Gastroesophageal sphincter (tissue), 4 donors: Measurements from ENCODE around the gene CDK10. TPM values are rescaled to one million over a fixed set of nuclear protein-coding genes. Genes with fewer than 3 reads are reported as not detected.

Experiments used
- ATAC-seq: fragments of 150-250 bp; one replicate; pipeline ENCODE4 v1.9.1; 2016; ENCODE audit warnings: mild to moderate bottlenecking, moderate library complexity
- H3K27ac ChIP-seq, 4 donors: fragments of 200-600 bp; sonication (generic) in 3 of 4; 1 replicate in 3 of 4; 2 replicates in 1 of 4; pipeline ENCODE4 v1.5.1; 2016 to 2019
- H3K27me3 ChIP-seq: fragments of 200-600 bp; sonication (generic); one replicate; pipeline ENCODE4 v1.5.1; 2019
- H3K36me3 ChIP-seq, 2 donors: fragments of 200-600 bp; sonication (generic); one replicate each; pipeline ENCODE4 v1.5.1; 2019; ENCODE audit warnings: control low read depth in 1 of 2
- H3K4me1 ChIP-seq, 3 donors: fragments of 200-600 bp; sonication (generic); 1 replicate in 2 of 3; 2 replicates in 1 of 3; pipeline ENCODE4 v1.5.1; 2016 to 2019; ENCODE audit warnings: control low read depth in 2 of 3
- H3K4me3 ChIP-seq, 2 donors: fragments of 200-600 bp; sonication (generic); one replicate each; pipeline ENCODE4 v1.5.1; 2019; ENCODE audit warnings: mild to moderate bottlenecking in 1 of 2, moderate library complexity in 1 of 2
- H3K9me3 ChIP-seq, 3 donors: fragments of 200-600 bp; sonication (generic); one replicate each; pipeline ENCODE4 v1.5.1; 2017 to 2019; ENCODE audit warnings: control low read depth in 2 of 3
- EP300 ChIP-seq: sonication (generic); formaldehyde crosslinking; IDR thresholded peaks from one replicate; pipeline ENCODE4 v1.6.1; 2017; ENCODE audit warnings: antibody characterized with exemption, mild to moderate bottlenecking
- POLR2A ChIP-seq, 2 donors: fragments of 450-650 bp; IDR thresholded peaks; one replicate each; pipeline ENCODE4 v1.6.1; 2017; ENCODE audit warnings: antibody characterized with exemption in 2 of 2, mild to moderate bottlenecking in 2 of 2, moderate library complexity in 1 of 2
- POLR2AphosphoS5 ChIP-seq: sonication (generic); formaldehyde crosslinking; IDR thresholded peaks from one replicate; pipeline ENCODE4 v1.6.1; 2017; ENCODE audit warnings: antibody characterized with exemption
- WGBS, 2 donors: methylation state at CpG; one replicate each; pipeline ENCODE4 v1.1.5; 2018; ENCODE audit warnings: low coverage in 1 of 2; 5-methylcytosine and 5-hydroxymethylcytosine counted together
- total RNA-seq, 4 donors: library from RNA; depleted of rRNA; stranded (reverse); fragments of >200 nt; gene quantifications; one replicate each; pipeline ENCODE4 v1.1.0, GENCODE V29; 2016
- TF ChIP-seq, protein P1 (sequence below), 4 experiments: fragments of 200-600 bp in 2 of 4; fragments of 450-650 bp in 2 of 4; sonication (generic) in 1 of 4; IDR thresholded peaks; one replicate each; pipeline ENCODE4 v1.5.1; 2017 to 2019; ENCODE audit warnings: antibody characterized with exemption in 4 of 4, mild to moderate bottlenecking in 2 of 4, moderate library complexity in 2 of 4

CDK10 gene
- total RNA-seq, 4 donors from 2014 or later, result 24.1 to 44.0 (median 28.9) TPM

DNA sequence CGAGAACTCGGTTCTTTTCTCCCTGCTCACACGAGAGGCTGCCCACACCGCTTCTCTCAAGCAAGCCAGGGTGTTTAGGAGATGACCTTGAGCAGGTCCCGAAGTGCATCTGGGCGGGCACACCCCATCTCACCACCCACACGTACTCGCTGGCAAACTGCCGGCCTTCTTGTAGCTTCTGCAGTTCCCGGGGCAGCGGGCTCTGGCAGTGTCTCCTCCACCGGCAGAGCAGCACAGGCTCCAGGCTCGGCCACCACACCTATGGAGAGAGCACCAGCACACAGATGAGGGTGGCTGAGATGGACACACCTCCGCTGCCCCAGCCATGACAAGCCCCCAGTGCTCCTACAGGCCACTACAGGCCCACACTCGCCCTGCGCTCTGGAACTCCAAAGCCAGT is 58.3 kb downstream of the CDK10 start:
- Histone ChIP-seq H3K4me1 (no peaks in the 10 kb centered on the region), H3K9me3 (no peaks in the 10 kb centered on the region), H3K27ac (no peak overlapping the region), H3K27me3 (no peaks in the 10 kb centered on the region), H3K4me3 (no peak overlapping the region), H3K36me3 (peaks cover 0 to 14% of the 10 kb centered on the region in 2 donors)
- ATAC-seq, result no peak
- TF ChIP-seq POLR2A (IDR thresholded peaks at IDR 0.05) (no peak), POLR2AphosphoS5 (no peak), EP300 (no peak)
- TF ChIP-seq, protein P1, sequence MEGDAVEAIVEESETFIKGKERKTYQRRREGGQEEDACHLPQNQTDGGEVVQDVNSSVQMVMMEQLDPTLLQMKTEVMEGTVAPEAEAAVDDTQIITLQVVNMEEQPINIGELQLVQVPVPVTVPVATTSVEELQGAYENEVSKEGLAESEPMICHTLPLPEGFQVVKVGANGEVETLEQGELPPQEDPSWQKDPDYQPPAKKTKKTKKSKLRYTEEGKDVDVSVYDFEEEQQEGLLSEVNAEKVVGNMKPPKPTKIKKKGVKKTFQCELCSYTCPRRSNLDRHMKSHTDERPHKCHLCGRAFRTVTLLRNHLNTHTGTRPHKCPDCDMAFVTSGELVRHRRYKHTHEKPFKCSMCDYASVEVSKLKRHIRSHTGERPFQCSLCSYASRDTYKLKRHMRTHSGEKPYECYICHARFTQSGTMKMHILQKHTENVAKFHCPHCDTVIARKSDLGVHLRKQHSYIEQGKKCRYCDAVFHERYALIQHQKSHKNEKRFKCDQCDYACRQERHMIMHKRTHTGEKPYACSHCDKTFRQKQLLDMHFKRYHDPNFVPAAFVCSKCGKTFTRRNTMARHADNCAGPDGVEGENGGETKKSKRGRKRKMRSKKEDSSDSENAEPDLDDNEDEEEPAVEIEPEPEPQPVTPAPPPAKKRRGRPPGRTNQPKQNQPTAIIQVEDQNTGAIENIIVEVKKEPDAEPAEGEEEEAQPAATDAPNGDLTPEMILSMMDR (IDR thresholded peaks at IDR 0.05), result no peak
- WGBS, 2 donors, result 100% methylated on average over 1 of the region's 16 CpGs; no CpG with 5 or more reads in 1 of the 2 donors

Other genes starting within 250 kb of the CDK10 start
- gene ANKRD11, start 196.1 kb upstream of the CDK10 start, total RNA-seq, result 100 to 1,000 TPM in 2 of 4 donors, 10 to 100 TPM in 2; 67.0 to 107 (median 88.9) TPM
- 100 to 1,000 TPM in 2 of 4 donors, 10 to 100 TPM in 2; 80.9 to 160 (median 98.2) TPM for gene SPG7, start 178.3 kb upstream of the CDK10 start, total RNA-seq
- 1,000 to 10,000 TPM; 2,888 to 7,342 (median 4,676) TPM for gene RPL13, start 126.0 kb upstream of the CDK10 start, total RNA-seq
- 1 to 10 TPM in 1 of 4 donors, under 1 TPM in 1, not detected in 2; 0.67 to 1.8 TPM for gene CPNE7, start 110.9 kb upstream of the CDK10 start, total RNA-seq
- under 1 TPM in 1 of 4 donors, not detected in 3; 0.54 TPM for gene DPEP1, start 73.0 kb upstream of the CDK10 start, total RNA-seq
- gene CHMP1A, start 29.0 kb upstream of the CDK10 start, total RNA-seq, result 100 to 1,000 TPM in 1 of 4 donors, 10 to 100 TPM in 3; 54.5 to 101 (median 82.2) TPM
- 1 to 10 TPM; 1.7 to 5.3 (median 3.2) TPM for gene SPATA33, start 28.9 kb upstream of the CDK10 start, total RNA-seq
- gene SPATA2L, start 15.0 kb downstream of the CDK10 start, total RNA-seq, result 10 to 100 TPM in 3 of 4 donors, 1 to 10 TPM in 1; 8.7 to 21.8 (median 13.2) TPM
- 10 to 100 TPM in 1 of 4 donors, 1 to 10 TPM in 3; 4.4 to 10.1 (median 7.3) TPM for gene VPS9D1, start 34.2 kb downstream of the CDK10 start, total RNA-seq
- gene ZNF276, start 34.8 kb downstream of the CDK10 start, total RNA-seq, result 10 to 100 TPM; 16.7 to 45.8 (median 18.2) TPM
- gene FANCA, start 130.0 kb downstream of the CDK10 start, total RNA-seq, result 1 to 10 TPM in 1 of 4 donors, under 1 TPM in 3; 0.54 to 7.1 (median 0.76) TPM
- gene SPIRE2, start 141.8 kb downstream of the CDK10 start, total RNA-seq, result 1 to 10 TPM in 3 of 4 donors, under 1 TPM in 1; 0.27 to 3.6 (median 2.0) TPM
- 100 to 1,000 TPM; 118 to 165 (median 134) TPM for gene TCF25, start 186.9 kb downstream of the CDK10 start, total RNA-seq
- gene MC1R, start 232.2 kb downstream of the CDK10 start, total RNA-seq, result 1 to 10 TPM; 1.0 to 7.3 (median 3.6) TPM
- 10 to 100 TPM in 2 of 4 donors, 1 to 10 TPM in 2; 5.3 to 11.8 (median 9.1) TPM for gene TUBB3, start 236.7 kb downstream of the CDK10 start, total RNA-seq